Measurements from ENCODE around the gene HBA2.
"Not testable (repeated sequence)": the region's sequence is repeated elsewhere in the genome, so short reads cannot be mapped to it uniquely, and the experiment has no call there.

HBA2 gene

GRCh38 chr16:204046-204445 lies 31.4 kb downstream of the HBA2 start:
- DNase-seq, result not testable (repeated sequence)

DNA sequence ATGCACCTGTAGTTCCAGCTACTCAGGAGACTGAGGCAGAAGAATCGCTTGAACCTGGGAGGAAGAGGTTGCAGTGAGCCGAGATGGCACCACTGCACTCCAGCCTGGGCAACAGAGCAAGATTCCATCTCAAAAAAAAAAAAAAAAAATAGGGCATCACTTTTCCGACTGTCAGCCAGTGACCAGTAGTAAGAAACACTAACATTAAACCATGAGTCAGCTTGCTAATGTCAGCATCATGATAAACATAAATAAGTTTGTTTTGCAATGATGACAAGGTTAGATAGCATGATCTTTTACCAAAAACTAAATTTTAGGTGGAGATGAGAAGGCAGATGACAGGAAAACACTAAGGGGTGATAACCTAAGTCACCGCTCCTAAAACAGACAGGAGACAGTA lies 36.7 kb downstream of the HBA2 start:
- not testable (repeated sequence) for DNase-seq

- DNase-seq, result not testable (repeated sequence)
Observed at GRCh38 chr16:211631-212180, 39.0 kb downstream of the HBA2 start.

DNA sequence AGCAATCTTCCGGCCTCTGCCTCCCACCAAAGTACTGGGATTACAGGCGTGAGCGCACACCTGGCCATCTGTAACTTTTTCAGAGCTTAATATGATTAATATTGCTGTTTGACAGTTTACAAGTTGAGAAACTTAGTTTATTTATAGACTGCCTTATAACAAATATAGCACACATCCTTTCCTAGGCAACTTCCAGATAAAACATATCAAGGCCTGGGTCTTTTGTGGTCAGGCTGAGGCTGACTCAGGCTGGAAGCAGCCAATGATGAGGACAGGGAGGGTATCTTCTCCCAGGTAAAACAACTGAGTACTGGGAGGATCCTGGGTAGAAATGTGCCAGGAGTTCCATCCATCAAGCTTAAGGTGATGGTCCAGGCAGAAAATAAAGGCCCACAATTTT lies 40.3 kb downstream of the HBA2 start:
- no peak for DNase-seq

DNA sequence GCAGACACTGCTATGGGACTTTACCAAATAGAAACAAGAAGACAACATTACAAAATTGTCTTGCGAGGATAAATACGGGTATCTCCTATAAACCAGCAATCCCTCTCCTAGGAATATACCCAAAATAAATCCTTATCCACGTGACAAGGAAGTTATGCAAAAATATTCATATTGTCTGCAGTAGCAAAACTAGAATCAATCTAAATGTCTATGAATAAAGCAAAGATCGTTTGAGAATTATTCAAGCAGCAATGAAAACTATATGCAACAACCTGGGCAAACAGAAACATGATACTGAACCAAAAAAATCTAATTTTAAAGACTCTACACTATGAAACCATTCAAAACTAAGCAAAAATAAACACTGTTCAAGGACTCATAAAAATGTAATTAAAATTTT lies 47.3 kb downstream of the HBA2 start:
- DNase-seq, result no peak

Data from NCI-H2171 treated with DMSO at 0.1 percent for 48 hours (cell line).